ENCODE data around the gene SPATA45.

- TF ChIP-seq, protein P1, sequence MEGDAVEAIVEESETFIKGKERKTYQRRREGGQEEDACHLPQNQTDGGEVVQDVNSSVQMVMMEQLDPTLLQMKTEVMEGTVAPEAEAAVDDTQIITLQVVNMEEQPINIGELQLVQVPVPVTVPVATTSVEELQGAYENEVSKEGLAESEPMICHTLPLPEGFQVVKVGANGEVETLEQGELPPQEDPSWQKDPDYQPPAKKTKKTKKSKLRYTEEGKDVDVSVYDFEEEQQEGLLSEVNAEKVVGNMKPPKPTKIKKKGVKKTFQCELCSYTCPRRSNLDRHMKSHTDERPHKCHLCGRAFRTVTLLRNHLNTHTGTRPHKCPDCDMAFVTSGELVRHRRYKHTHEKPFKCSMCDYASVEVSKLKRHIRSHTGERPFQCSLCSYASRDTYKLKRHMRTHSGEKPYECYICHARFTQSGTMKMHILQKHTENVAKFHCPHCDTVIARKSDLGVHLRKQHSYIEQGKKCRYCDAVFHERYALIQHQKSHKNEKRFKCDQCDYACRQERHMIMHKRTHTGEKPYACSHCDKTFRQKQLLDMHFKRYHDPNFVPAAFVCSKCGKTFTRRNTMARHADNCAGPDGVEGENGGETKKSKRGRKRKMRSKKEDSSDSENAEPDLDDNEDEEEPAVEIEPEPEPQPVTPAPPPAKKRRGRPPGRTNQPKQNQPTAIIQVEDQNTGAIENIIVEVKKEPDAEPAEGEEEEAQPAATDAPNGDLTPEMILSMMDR (conservative IDR thresholded peaks at IDR 0.05; ENCODE audit: low read length) = no peak
- no peak for TF ChIP-seq EZH2phosphoT487 (IDR thresholded peaks at IDR 0.05; ENCODE audit: borderline replicate concordance)
Observed at GRCh38 chr1:212871976-212872375, 24.5 kb upstream of the SPATA45 start.

Measured in Loucy (cell line).